ENCODE results near the gene PPARGC1A. TPM values are rescaled to one million over a fixed set of nuclear protein-coding genes. Genes with fewer than 3 reads are reported as not detected.

The PPARGC1A gene
- total RNA-seq, 1 donor from 2014 or later = 0.48 TPM

DNA sequence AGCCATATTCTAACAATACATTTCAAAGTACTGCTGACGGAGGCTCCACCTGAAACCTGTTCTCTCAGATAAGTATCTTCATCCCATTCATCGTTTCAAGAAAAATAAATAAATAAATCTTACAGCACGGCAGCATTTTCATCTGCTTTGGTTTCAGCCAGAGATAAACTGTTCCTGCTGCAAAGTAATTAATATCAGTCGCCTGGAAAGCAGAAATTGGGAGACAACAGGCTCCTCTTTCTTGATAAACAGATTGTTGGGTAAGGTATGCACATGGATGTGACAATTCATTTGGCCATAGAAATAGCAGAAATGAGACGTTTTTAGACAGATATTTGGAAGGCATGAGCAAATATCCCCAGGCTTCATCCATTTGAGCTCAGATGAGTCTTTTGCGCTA, 110.4 kb downstream of the PPARGC1A start:
- H3K36me3 ChIP-seq (ENCODE audit: insufficient read depth, low read length) = no peaks in the 10 kb centered on the region
- no peak for FAIRE-seq
- H3K9me3 ChIP-seq (ENCODE audit: insufficient read depth, low read depth, low read length) = no peaks in the 10 kb centered on the region
- Mint-ChIP-seq H3K4me1 (ENCODE audit: low read depth, unreplicated experiment) (peaks cover 19% of the 10 kb centered on the region), H3K27ac (ENCODE audit: unreplicated experiment) (no peak overlapping the region), H3K36me3 (ENCODE audit: low read depth, unreplicated experiment) (peaks cover 2% of the 10 kb centered on the region), H3K9me3 (ENCODE audit: unreplicated experiment) (peaks cover 7% of the 10 kb centered on the region), H3K4me3 (ENCODE audit: unreplicated experiment) (no peak overlapping the region), H3K27me3 (ENCODE audit: low read depth, unreplicated experiment) (peaks cover 1% of the 10 kb centered on the region)
- H3K4me1 ChIP-seq (ENCODE audit: insufficient read depth, low read length) = no peaks in the 10 kb centered on the region
- TF ChIP-seq, protein P1, sequence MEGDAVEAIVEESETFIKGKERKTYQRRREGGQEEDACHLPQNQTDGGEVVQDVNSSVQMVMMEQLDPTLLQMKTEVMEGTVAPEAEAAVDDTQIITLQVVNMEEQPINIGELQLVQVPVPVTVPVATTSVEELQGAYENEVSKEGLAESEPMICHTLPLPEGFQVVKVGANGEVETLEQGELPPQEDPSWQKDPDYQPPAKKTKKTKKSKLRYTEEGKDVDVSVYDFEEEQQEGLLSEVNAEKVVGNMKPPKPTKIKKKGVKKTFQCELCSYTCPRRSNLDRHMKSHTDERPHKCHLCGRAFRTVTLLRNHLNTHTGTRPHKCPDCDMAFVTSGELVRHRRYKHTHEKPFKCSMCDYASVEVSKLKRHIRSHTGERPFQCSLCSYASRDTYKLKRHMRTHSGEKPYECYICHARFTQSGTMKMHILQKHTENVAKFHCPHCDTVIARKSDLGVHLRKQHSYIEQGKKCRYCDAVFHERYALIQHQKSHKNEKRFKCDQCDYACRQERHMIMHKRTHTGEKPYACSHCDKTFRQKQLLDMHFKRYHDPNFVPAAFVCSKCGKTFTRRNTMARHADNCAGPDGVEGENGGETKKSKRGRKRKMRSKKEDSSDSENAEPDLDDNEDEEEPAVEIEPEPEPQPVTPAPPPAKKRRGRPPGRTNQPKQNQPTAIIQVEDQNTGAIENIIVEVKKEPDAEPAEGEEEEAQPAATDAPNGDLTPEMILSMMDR (IDR thresholded peaks at IDR 0.05; ENCODE audit: insufficient read depth, low read depth, low read length) = no peak
- no peak for TF ChIP-seq EZH2 (IDR thresholded peaks at IDR 0.05; ENCODE audit: insufficient read depth, low read length)
- no peak overlapping the region for H3K27ac ChIP-seq (ENCODE audit: low read depth, low read length)
- no peak overlapping the region for H2AFZ ChIP-seq (ENCODE audit: low read depth, low read length)
- no peaks in the 10 kb centered on the region for H3K27me3 ChIP-seq (ENCODE audit: insufficient read depth, low read length)
- DNase-seq (ENCODE audit: low read depth) = no peak
- no peaks in the 10 kb centered on the region for H4K20me1 ChIP-seq (ENCODE audit: insufficient read depth, low read length)
- no peaks in the 10 kb centered on the region for H3K79me2 ChIP-seq (ENCODE audit: insufficient read depth, low read length)
- no peak overlapping the region for H3K4me3 ChIP-seq (ENCODE audit: insufficient read depth, low read depth, low read length)
- H3K9ac ChIP-seq (ENCODE audit: low read length) = no peak overlapping the region
- H3K4me2 ChIP-seq (ENCODE audit: low read length) = no peak overlapping the region

DNA sequence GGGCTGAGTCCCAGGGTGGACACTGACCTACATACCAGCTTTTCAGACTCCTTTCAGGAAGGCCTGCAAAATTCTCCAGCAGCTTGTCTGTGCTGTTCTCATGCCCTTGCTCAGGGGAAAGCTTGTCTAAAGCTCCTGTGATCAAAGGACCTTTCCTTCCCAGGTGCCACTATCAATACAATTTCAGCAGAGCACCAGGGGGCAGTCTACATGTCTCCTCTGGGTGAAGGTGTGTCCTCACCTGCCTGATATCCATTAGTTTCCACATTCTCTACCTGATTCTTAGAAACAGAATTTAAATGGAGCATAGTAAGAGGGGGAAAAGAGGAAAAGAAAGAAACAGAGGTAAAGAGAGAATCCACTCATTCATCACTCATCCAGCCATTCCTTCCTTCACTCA, 114.2 kb downstream of the PPARGC1A start:
- H3K9me3 Mint-ChIP-seq (ENCODE audit: unreplicated experiment) = no peaks in the 10 kb centered on the region
- DNase-seq (ENCODE audit: low read depth) (no peak), FAIRE-seq (no peak)
- Histone ChIP-seq H3K4me1 (ENCODE audit: insufficient read depth, low read length) (no peaks in the 10 kb centered on the region), H3K27me3 (ENCODE audit: insufficient read depth, low read length) (no peaks in the 10 kb centered on the region), H3K9me3 (ENCODE audit: insufficient read depth, low read depth, low read length) (no peaks in the 10 kb centered on the region), H3K27ac (ENCODE audit: low read depth, low read length) (no peak overlapping the region), H3K4me3 (ENCODE audit: insufficient read depth, low read depth, low read length) (no peak overlapping the region), H4K20me1 (ENCODE audit: insufficient read depth, low read length) (no peaks in the 10 kb centered on the region), H3K4me2 (ENCODE audit: low read length) (no peak overlapping the region), H3K36me3 (ENCODE audit: insufficient read depth, low read length) (no peaks in the 10 kb centered on the region), H3K79me2 (ENCODE audit: insufficient read depth, low read length) (no peaks in the 10 kb centered on the region), H3K9ac (ENCODE audit: low read length) (no peak overlapping the region), H2AFZ (ENCODE audit: low read depth, low read length) (no peak overlapping the region)
- no peak for TF ChIP-seq EZH2 (IDR thresholded peaks at IDR 0.05; ENCODE audit: insufficient read depth, low read length)
- TF ChIP-seq, protein P1 (IDR thresholded peaks at IDR 0.05; ENCODE audit: insufficient read depth, low read depth, low read length) = no peak
- H3K27ac Mint-ChIP-seq (ENCODE audit: unreplicated experiment) = peak overlapping the region; percentile 11
- H3K4me3 Mint-ChIP-seq (ENCODE audit: unreplicated experiment) = no peak overlapping the region
- H3K4me1 Mint-ChIP-seq (ENCODE audit: low read depth, unreplicated experiment) = peaks cover 4% of the 10 kb centered on the region
- H3K27me3 Mint-ChIP-seq (ENCODE audit: low read depth, unreplicated experiment) = peaks cover 1% of the 10 kb centered on the region
- no peaks in the 10 kb centered on the region for H3K36me3 Mint-ChIP-seq (ENCODE audit: low read depth, unreplicated experiment)

- H3K9ac ChIP-seq (ENCODE audit: low read length) = no peak overlapping the region
- no peak overlapping the region for H3K27ac Mint-ChIP-seq (ENCODE audit: unreplicated experiment)
These were observed 114.9 kb downstream of the PPARGC1A start for GRCh38 chr4:23774909-23775308.

More at GRCh38 chr4:23774909-23775308, 114.9 kb downstream of the PPARGC1A start:
- no peak for DNase-seq (ENCODE audit: low read depth)
- H3K27me3 ChIP-seq (ENCODE audit: insufficient read depth, low read length) = no peaks in the 10 kb centered on the region
- H2AFZ ChIP-seq (ENCODE audit: low read depth, low read length) = no peak overlapping the region
- Mint-ChIP-seq H3K4me3 (ENCODE audit: unreplicated experiment) (no peak overlapping the region), H3K36me3 (ENCODE audit: low read depth, unreplicated experiment) (no peaks in the 10 kb centered on the region), H3K27me3 (ENCODE audit: low read depth, unreplicated experiment) (peaks cover 1% of the 10 kb centered on the region), H3K4me1 (ENCODE audit: low read depth, unreplicated experiment) (peaks cover 7% of the 10 kb centered on the region), H3K9me3 (ENCODE audit: unreplicated experiment) (no peaks in the 10 kb centered on the region)
- TF ChIP-seq EZH2 (IDR thresholded peaks at IDR 0.05; ENCODE audit: insufficient read depth, low read length) = no peak
- TF ChIP-seq, protein P1 (IDR thresholded peaks at IDR 0.05; ENCODE audit: insufficient read depth, low read depth, low read length) = no peak
- no peaks in the 10 kb centered on the region for H3K79me2 ChIP-seq (ENCODE audit: insufficient read depth, low read length)
- no peaks in the 10 kb centered on the region for H4K20me1 ChIP-seq (ENCODE audit: insufficient read depth, low read length)
- H3K4me1 ChIP-seq (ENCODE audit: insufficient read depth, low read length) = no peaks in the 10 kb centered on the region
- FAIRE-seq = no peak
- no peak overlapping the region for H3K27ac ChIP-seq (ENCODE audit: low read depth, low read length)
- no peaks in the 10 kb centered on the region for H3K36me3 ChIP-seq (ENCODE audit: insufficient read depth, low read length)
- H3K4me3 ChIP-seq (ENCODE audit: insufficient read depth, low read depth, low read length) = no peak overlapping the region
- no peaks in the 10 kb centered on the region for H3K9me3 ChIP-seq (ENCODE audit: insufficient read depth, low read depth, low read length)
- no peak overlapping the region for H3K4me2 ChIP-seq (ENCODE audit: low read length)
